D721Med (cell line): ENCODE results near the gene P3H2.

Source experiments
- DNase-seq: peaks from one replicate; pipeline ENCODE4 v3.0.0; 2011; ENCODE audit warnings: low spot score; ENCODE audit not compliant: insufficient read length
- FAIRE-seq: peaks from 2 replicates; lab custom pipeline; 2011; peaks lifted over from hg19 to GRCh38; lab: Jason Lieb, UNC
- CTCF ChIP-seq: IDR thresholded peaks from 2 replicates; pipeline ENCODE4 v1.5.1; 2012; ENCODE audit warnings: mild to moderate bottlenecking, control low read depth; ENCODE audit not compliant: insufficient read depth; ENCODE audit errors: missing control alignments

Gene P3H2

GRCh38 chr3:189914799-189915198 lies 205.9 kb downstream of the P3H2 start:
- no peak for TF ChIP-seq CTCF
- no peak for DNase-seq
- FAIRE-seq: no peak

GRCh38 chr3:189911001-189911400 lies 209.7 kb downstream of the P3H2 start:
- DNase-seq: no peak
- TF ChIP-seq CTCF: no peak
- no peak for FAIRE-seq

DNA sequence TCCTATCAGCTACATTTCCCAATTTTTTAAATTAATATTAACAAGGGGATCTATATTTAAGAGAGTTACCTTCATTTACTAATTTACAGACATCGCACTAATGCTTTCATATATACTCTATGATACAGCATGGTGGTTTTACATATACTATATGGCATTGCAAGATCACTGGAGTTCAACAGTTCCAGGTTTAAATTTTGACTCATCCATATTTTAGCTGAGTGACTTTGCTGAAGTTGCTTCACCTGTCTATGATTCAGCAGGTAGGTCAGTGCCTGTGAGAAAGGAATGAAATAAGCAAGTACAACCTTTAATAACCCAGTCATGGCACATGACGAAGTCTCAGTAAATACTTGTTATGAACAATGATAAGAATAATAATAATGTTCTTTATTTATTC lies 211.1 kb downstream of the P3H2 start:
- FAIRE-seq (no peak), DNase-seq (no peak)
- no peak for TF ChIP-seq CTCF

GRCh38 chr3:189909139-189909538 lies 211.6 kb downstream of the P3H2 start:
- TF ChIP-seq CTCF: no peak

GRCh38 chr3:189908646-189909045 lies 212.1 kb downstream of the P3H2 start:
- no peak for TF ChIP-seq CTCF
- FAIRE-seq: no peak
- DNase-seq: no peak

More at GRCh38 chr3:189909139-189909538, 211.6 kb downstream of the P3H2 start:
- DNase-seq (no peak), FAIRE-seq (no peak)

GRCh38 chr3:189907803-189908202 lies 212.9 kb downstream of the P3H2 start:
- no peak for TF ChIP-seq CTCF
- FAIRE-seq: no peak
- no peak for DNase-seq
